H9 (cell line): ENCODE results near the gene CXCL3. TPM values are rescaled to one million over a fixed set of nuclear protein-coding genes. Genes with fewer than 3 reads are reported as not detected.

Source experiments
- DNase-seq: peaks from one replicate; pipeline ENCODE4 v3.0.0-alpha.2; 2017
- H2AFZ ChIP-seq: one replicate; pipeline ENCODE4 v1.6.1; 2013; ENCODE audit warnings: mild to moderate bottlenecking, low read length, control low read depth, moderate library complexity
- H2AK5ac ChIP-seq: 2 replicates; pipeline ENCODE4 v1.6.1; 2013; ENCODE audit warnings: low read length, control low read depth, mixed read lengths; ENCODE audit not compliant: insufficient read length
- H2BK120ac ChIP-seq: one replicate; pipeline ENCODE4 v1.6.1; 2013; ENCODE audit warnings: low read depth, mild to moderate bottlenecking, low read length, control low read depth, inconsistent platforms; ENCODE audit not compliant: poor library complexity, severe bottlenecking
- H2BK12ac ChIP-seq: 2 replicates; pipeline ENCODE4 v1.6.1; 2013; ENCODE audit warnings: low read length, control low read depth, mixed read lengths, low read depth; ENCODE audit not compliant: insufficient read length
- H2BK15ac ChIP-seq: 2 replicates; pipeline ENCODE4 v1.6.1; 2013; ENCODE audit warnings: low read depth, low read length, control low read depth
- H2BK20ac ChIP-seq: one replicate; pipeline ENCODE4 v1.6.1; 2013; ENCODE audit warnings: low read depth, mild to moderate bottlenecking, low read length, control low read depth, inconsistent platforms; ENCODE audit not compliant: poor library complexity, severe bottlenecking
- H2BK5ac ChIP-seq: 2 replicates; pipeline ENCODE4 v1.6.1; 2013; ENCODE audit warnings: low read length, control low read depth, mixed read lengths; ENCODE audit not compliant: insufficient read length
- H3K14ac ChIP-seq: 2 replicates; pipeline ENCODE4 v1.6.1; 2013; ENCODE audit warnings: low read length, control low read depth; ENCODE audit not compliant: insufficient read depth
- H3K18ac ChIP-seq: 2 replicates; pipeline ENCODE4 v1.6.1; 2013; ENCODE audit warnings: low read depth, mild to moderate bottlenecking, mixed read lengths, low read length, control low read depth; ENCODE audit not compliant: insufficient read length
- H3K23ac ChIP-seq: 2 replicates; pipeline ENCODE4 v1.6.1; 2013; ENCODE audit warnings: low read length, control low read depth, mixed read lengths, low read depth; ENCODE audit not compliant: insufficient read length
- H3K23me2 ChIP-seq: 2 replicates; pipeline ENCODE4 v1.6.1; 2013; ENCODE audit warnings: low read depth, mild to moderate bottlenecking, mixed read lengths, low read length, control low read depth; ENCODE audit not compliant: insufficient read length, poor library complexity, severe bottlenecking
- H3K27ac ChIP-seq: 2 replicates; pipeline ENCODE4 v1.5.1; 2013; ENCODE audit warnings: low read length, control low read depth, mixed read lengths, low read depth; ENCODE audit not compliant: insufficient read length
- H3K27me3 ChIP-seq: 2 replicates; pipeline ENCODE4 v1.6.1; 2013; ENCODE audit warnings: low read length, control low read depth, inconsistent platforms; ENCODE audit not compliant: insufficient read depth
- H3K4ac ChIP-seq: 2 replicates; pipeline ENCODE4 v1.6.1; 2013; ENCODE audit warnings: low read depth, mild to moderate bottlenecking, control low read depth, inconsistent platforms, low read length, moderate library complexity
- H3K4me1 ChIP-seq: 2 replicates; pipeline ENCODE4 v1.6.1; 2013; ENCODE audit warnings: low read length, control low read depth, inconsistent platforms; ENCODE audit not compliant: insufficient read depth
- H3K4me2 ChIP-seq: 2 replicates; pipeline ENCODE4 v1.6.1; 2013; ENCODE audit warnings: low read length, control low read depth, mixed read lengths; ENCODE audit not compliant: insufficient read length, insufficient read depth
- H3K56ac ChIP-seq: 2 replicates; pipeline ENCODE4 v1.6.1; 2013; ENCODE audit warnings: low read depth, mild to moderate bottlenecking, mixed read lengths, low read length, control low read depth; ENCODE audit not compliant: insufficient read length
- H3K79me1 ChIP-seq: 2 replicates; pipeline ENCODE4 v1.6.1; 2013; ENCODE audit warnings: low read depth, mild to moderate bottlenecking, moderate library complexity, low read length, control low read depth, inconsistent platforms; ENCODE audit not compliant: insufficient read depth, poor library complexity, severe bottlenecking
- H3K79me2 ChIP-seq: 2 replicates; pipeline ENCODE4 v1.6.1; 2013; ENCODE audit warnings: low read length, control low read depth, inconsistent platforms; ENCODE audit not compliant: insufficient read depth
- H3K9ac ChIP-seq: 2 replicates; pipeline ENCODE4 v1.6.1; 2013; ENCODE audit warnings: low read length, control low read depth, mixed read lengths; ENCODE audit not compliant: insufficient read length; ENCODE audit errors: extremely low read depth
- H3K9me3 ChIP-seq: one replicate; pipeline ENCODE4 v1.6.1; 2013; ENCODE audit warnings: low read depth, low read length, inconsistent platforms; ENCODE audit not compliant: control insufficient read depth
- H3T11ph ChIP-seq: one replicate; pipeline ENCODE4 v1.6.1; 2013; ENCODE audit warnings: mild to moderate bottlenecking, low read length, control low read depth, inconsistent platforms
- H4K20me1 ChIP-seq: one replicate; pipeline ENCODE4 v1.6.1; 2013; ENCODE audit not compliant: control insufficient read depth, insufficient read length, insufficient read depth
- H4K5ac ChIP-seq: 2 replicates; pipeline ENCODE4 v1.6.1; 2013; ENCODE audit warnings: low read depth, mild to moderate bottlenecking, mixed read lengths, low read length, control low read depth; ENCODE audit not compliant: insufficient read length
- H4K8ac ChIP-seq: replicated peaks from 2 replicates; pipeline ENCODE4 v1.6.1; 2013; ENCODE audit warnings: low read length, control low read depth, mixed read lengths, low read depth; ENCODE audit not compliant: insufficient read length
- H4K91ac ChIP-seq: 2 replicates; pipeline ENCODE4 v1.6.1; 2013; ENCODE audit warnings: low read depth, mild to moderate bottlenecking, moderate library complexity, mixed read lengths, low read length, control low read depth; ENCODE audit not compliant: insufficient read length
- H3K27ac Mint-ChIP-seq, 3 experiments: 2 replicates in 2 of 3; 3 replicates in 1 of 3; pipeline ENCODE4 v1.8.0; 2020 to 2021; ENCODE audit warnings: mixed read lengths in 3 of 3, mild to moderate bottlenecking in 1 of 3, moderate library complexity in 1 of 3
- H3K27me3 Mint-ChIP-seq: 2 replicates; pipeline ENCODE4 v1.8.0; 2021; ENCODE audit warnings: low read depth, mild to moderate bottlenecking, moderate library complexity, mixed read lengths
- H3K36me3 Mint-ChIP-seq, 3 experiments: 2 replicates in 2 of 3; 3 replicates in 1 of 3; pipeline ENCODE4 v1.8.0; 2020 to 2021; ENCODE audit warnings: low read depth in 3 of 3, mixed read lengths in 3 of 3; ENCODE audit not compliant: insufficient read depth in 1 of 3
- H3K4me1 Mint-ChIP-seq, 2 experiments: 2 replicates each; pipeline ENCODE4 v1.8.0; 2020; ENCODE audit warnings: mixed read lengths in 2 of 2
- H3K4me3 Mint-ChIP-seq, 2 experiments: 2 replicates in 1 of 2; 3 replicates in 1 of 2; pipeline ENCODE4 v1.8.0; 2020 to 2021; ENCODE audit warnings: mild to moderate bottlenecking in 2 of 2, mixed read lengths in 2 of 2, moderate library complexity in 1 of 2
- H3K9me3 Mint-ChIP-seq, 2 experiments: 2 replicates in 1 of 2; 3 replicates in 1 of 2; pipeline ENCODE4 v1.8.0; 2020; ENCODE audit warnings: mild to moderate bottlenecking in 2 of 2, mixed read lengths in 2 of 2, moderate library complexity in 1 of 2
- CTCF ChIP-seq: fragments of 200-600 bp; sonication (generic); conservative IDR thresholded peaks from 3 replicates; pipeline ENCODE4 v1.8.0; 2021; ENCODE audit warnings: antibody characterized with exemption, mild to moderate bottlenecking
- WGBS: extraction: QIAGEN DNeasy Blood & Tissue Kit; methylation state at CpG from one replicate; pipeline ENCODE4 v1.1.7; 2013; ENCODE audit warnings: missing lambda C conversion rate, low lambda C conversion rate, mixed read lengths; ENCODE audit not compliant: insufficient read length; ENCODE audit errors: extremely low coverage; 5-methylcytosine and 5-hydroxymethylcytosine counted together
- total RNA-seq: library from RNA; stranded (reverse); gene quantifications from 2 replicates; pipeline ENCODE4 v1.2.1, GENCODE V29; 2021

CXCL3 gene
- total RNA-seq, 1 experiment from 2014 or later, result 3.7 TPM

GRCh38 chr4:74013264-74013663 lies 25.2 kb downstream of the CXCL3 start:
- Histone ChIP-seq H4K8ac (no peak overlapping the region), H3K56ac (no peak overlapping the region), H3K4me2 (no peak overlapping the region), H3K4me1 (peaks cover 5% of the 10 kb centered on the region; the same call in 1 of the 2 replicates), H2AK5ac (no peak overlapping the region), H4K5ac (no peak overlapping the region), H3K14ac (no peak overlapping the region), H2BK5ac (no peak overlapping the region), H3K9ac (no peak overlapping the region), H4K91ac (no peak overlapping the region), H2AFZ (no peak overlapping the region), H3K23ac (no peak overlapping the region), H3K23me2 (no peaks in the 10 kb centered on the region), H4K20me1 (no peaks in the 10 kb centered on the region), H3K4ac (no peak overlapping the region), H3K27ac (no peak overlapping the region), H2BK120ac (no peak overlapping the region), H3K79me2 (no peaks in the 10 kb centered on the region), H3T11ph (no peak overlapping the region), H2BK12ac (no peak overlapping the region), H2BK15ac (no peak overlapping the region), H3K79me1 (no peaks in the 10 kb centered on the region), H2BK20ac (no peak overlapping the region), H3K9me3 (no peaks in the 10 kb centered on the region), H3K27me3 (no peaks in the 10 kb centered on the region), H3K18ac (no peak overlapping the region)
- H3K4me3 Mint-ChIP-seq, result no peak overlapping the region
- H3K27me3 Mint-ChIP-seq, result no peaks in the 10 kb centered on the region
- H3K9me3 Mint-ChIP-seq, result no peaks in the 10 kb centered on the region
- no peak for DNase-seq
- H3K36me3 Mint-ChIP-seq, result peaks cover 0 to 14% (median 4%) of the 10 kb centered on the region in 3 experiments; a peak in 3 of 7 replicates
- H3K4me1 Mint-ChIP-seq, result peaks cover 18 to 24% of the 10 kb centered on the region in 2 experiments
- TF ChIP-seq CTCF, result no peak
- H3K27ac Mint-ChIP-seq, result no peak overlapping the region
- WGBS, result no CpG with 5 or more reads among the region's 2 CpGs
